ENCODE measurements around the gene B3GNT8. TPM values are rescaled to one million over a fixed set of nuclear protein-coding genes. Genes with fewer than 3 reads are reported as not detected.

Gene B3GNT8
- total RNA-seq, 1 experiment from 2014 or later = not detected

GRCh38 chr19:41376241-41376997 is 50.8 kb downstream of the B3GNT8 start, which contains the start of gene TMEM91:
Gene TMEM91 (plus strand): TSS chr19:41376533. CDS start chr19:41378310, 1,777 bp downstream.
- no peak for DNase-seq
- no peak for TF ChIP-seq EZH2 (IDR thresholded peaks at IDR 0.05; ENCODE audit: low read depth)
- TF ChIP-seq CTCF (conservative IDR thresholded peaks at IDR 0.05) = no peak
- no TSS peak for BruUV-seq (replicated peaks)
- H3K27ac ChIP-seq = no peak within 1 kb of the TSS
- no peak within 1 kb of the TSS for H3K4me3 ChIP-seq
- H3K4me2 ChIP-seq = no peak within 1 kb of the TSS
- ChIA-PET CTCF (no interaction called here), POLR2A (ENCODE audit: unreplicated experiment) (interaction anchor here (0.6 to 0.7 kb wide), 2 partner anchors 9 to 192 kb away, joined by 3 to 15 read pairs; no protein-coding TSS in a partner anchor)
- H3F3A ChIP-seq (ENCODE audit: insufficient read depth, low read depth) = no peaks in the 10 kb centered on the region
- no peaks in the 10 kb centered on the region for H3K4me1 ChIP-seq (replicated peaks; ENCODE audit: insufficient read depth)
- H2AFZ ChIP-seq = no peak within 1 kb of the TSS
- H4K20me1 ChIP-seq (ENCODE audit: insufficient read depth) = no peaks in the 10 kb centered on the region
- H3K9me3 ChIP-seq (ENCODE audit: insufficient read depth, low read depth) = no peaks in the 10 kb centered on the region
- no peaks in the 10 kb centered on the region for H3K79me2 ChIP-seq (ENCODE audit: low read depth)
- no peaks in the 10 kb centered on the region for H3K36me3 ChIP-seq (ENCODE audit: low read depth)
- no peaks in the 10 kb centered on the region for H3K27me3 ChIP-seq (ENCODE audit: insufficient read depth, low read depth)
- H3K9me2 ChIP-seq (ENCODE audit: insufficient read depth) = no peaks in the 10 kb centered on the region
- intact Hi-C loops (cut with micrococcal nuclease; ENCODE audit: unreplicated experiment) = no loop called here

Other genes starting within 250 kb of the B3GNT8 start
- gene CYP2S1, start 234.2 kb downstream of the B3GNT8 start, total RNA-seq (2021) = 6.8 and 14.9 TPM in 2 replicates
- gene AXL, start 208.2 kb downstream of the B3GNT8 start, total RNA-seq (2021) = 236 and 271 TPM in 2 replicates
- 248 and 266 TPM in 2 replicates for gene HNRNPUL1, start 163.0 kb downstream of the B3GNT8 start, total RNA-seq (2021)
- 24.1 and 26.4 TPM in 2 replicates for gene CCDC97, start 117.2 kb downstream of the B3GNT8 start, total RNA-seq (2021)
- gene TGFB1, start 73.5 kb downstream of the B3GNT8 start, total RNA-seq (2021) = 67.9 and 74.9 TPM in 2 replicates
- 8.0 and 10.8 TPM in 2 replicates for gene B9D2, start 63.2 kb downstream of the B3GNT8 start, total RNA-seq (2021)
- gene TMEM91, start 50.8 kb downstream of the B3GNT8 start, total RNA-seq (2021) = 21.9 and 31.0 TPM in 2 replicates
- 37.7 and 43.7 TPM in 2 replicates for gene EXOSC5, start 30.0 kb downstream of the B3GNT8 start, total RNA-seq (2021)
- gene BCKDHA, start 29.6 kb downstream of the B3GNT8 start, total RNA-seq (2021) = 26.3 and 28.4 TPM in 2 replicates
- gene DMAC2, start 12.5 kb upstream of the B3GNT8 start, total RNA-seq (2021) = 38.6 and 42.6 TPM in 2 replicates
- not detected in 2 replicates for gene ERICH4, start 15.8 kb upstream of the B3GNT8 start, total RNA-seq (2021)
- not detected in 2 replicates for gene CEACAM21, start 148.8 kb upstream of the B3GNT8 start, total RNA-seq (2021)
- gene CEACAM4, start 199.7 kb upstream of the B3GNT8 start, total RNA-seq (2021) = not detected in 2 replicates

Data from PC-9 (cell line).